Uterus (tissue), 2 donors: ENCODE results near the gene CHST8.

Experiments used
- POLR2A ChIP-seq, 2 donors: fragments of 450-650 bp; IDR thresholded peaks; one replicate each; pipeline ENCODE4 v1.6.1; 2016; ENCODE audit warnings: antibody characterized with exemption in 2 of 2, mild to moderate bottlenecking in 1 of 2, moderate library complexity in 1 of 2
- TF ChIP-seq, protein P1 (sequence below), 4 experiments: fragments of 200-600 bp in 2 of 4; fragments of 450-650 bp in 2 of 4; sonication (generic) in 2 of 4; IDR thresholded peaks; one replicate each; pipeline ENCODE4 v1.5.1; 2016 to 2019; ENCODE audit warnings: antibody characterized with exemption in 4 of 4, mild to moderate bottlenecking in 2 of 4, moderate library complexity in 1 of 4

DNA sequence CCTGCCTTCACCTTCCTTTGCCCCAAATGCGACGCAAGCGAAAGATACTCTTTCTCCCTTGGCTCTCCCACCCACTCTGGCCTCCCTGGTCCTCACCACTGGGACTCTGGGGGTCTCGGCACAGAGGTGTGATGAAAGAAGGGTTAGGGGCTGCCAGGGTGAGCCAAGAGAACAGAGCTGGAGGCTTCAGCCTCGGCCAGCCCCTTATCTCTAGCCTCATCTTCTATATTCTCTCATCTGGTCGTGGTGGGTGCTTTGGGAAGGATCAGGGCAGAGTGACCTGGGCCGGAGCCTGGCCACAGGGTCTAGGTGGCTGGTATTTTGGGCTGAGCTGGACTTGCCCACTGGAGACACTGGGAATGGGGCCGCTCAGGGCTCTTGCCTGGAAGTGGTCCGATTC is 103.8 kb downstream of the CHST8 start:
- TF ChIP-seq POLR2A (IDR thresholded peaks at IDR 0.05), result no peak
- TF ChIP-seq, protein P1, sequence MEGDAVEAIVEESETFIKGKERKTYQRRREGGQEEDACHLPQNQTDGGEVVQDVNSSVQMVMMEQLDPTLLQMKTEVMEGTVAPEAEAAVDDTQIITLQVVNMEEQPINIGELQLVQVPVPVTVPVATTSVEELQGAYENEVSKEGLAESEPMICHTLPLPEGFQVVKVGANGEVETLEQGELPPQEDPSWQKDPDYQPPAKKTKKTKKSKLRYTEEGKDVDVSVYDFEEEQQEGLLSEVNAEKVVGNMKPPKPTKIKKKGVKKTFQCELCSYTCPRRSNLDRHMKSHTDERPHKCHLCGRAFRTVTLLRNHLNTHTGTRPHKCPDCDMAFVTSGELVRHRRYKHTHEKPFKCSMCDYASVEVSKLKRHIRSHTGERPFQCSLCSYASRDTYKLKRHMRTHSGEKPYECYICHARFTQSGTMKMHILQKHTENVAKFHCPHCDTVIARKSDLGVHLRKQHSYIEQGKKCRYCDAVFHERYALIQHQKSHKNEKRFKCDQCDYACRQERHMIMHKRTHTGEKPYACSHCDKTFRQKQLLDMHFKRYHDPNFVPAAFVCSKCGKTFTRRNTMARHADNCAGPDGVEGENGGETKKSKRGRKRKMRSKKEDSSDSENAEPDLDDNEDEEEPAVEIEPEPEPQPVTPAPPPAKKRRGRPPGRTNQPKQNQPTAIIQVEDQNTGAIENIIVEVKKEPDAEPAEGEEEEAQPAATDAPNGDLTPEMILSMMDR (IDR thresholded peaks at IDR 0.05), result no peak
